Measurements from ENCODE around the gene MED8. TPM values are rescaled to one million over a fixed set of nuclear protein-coding genes. Genes with fewer than 3 reads are reported as not detected.

The MED8 gene
- total RNA-seq, 1 experiment from 2014 or later = 36.0 TPM

DNA sequence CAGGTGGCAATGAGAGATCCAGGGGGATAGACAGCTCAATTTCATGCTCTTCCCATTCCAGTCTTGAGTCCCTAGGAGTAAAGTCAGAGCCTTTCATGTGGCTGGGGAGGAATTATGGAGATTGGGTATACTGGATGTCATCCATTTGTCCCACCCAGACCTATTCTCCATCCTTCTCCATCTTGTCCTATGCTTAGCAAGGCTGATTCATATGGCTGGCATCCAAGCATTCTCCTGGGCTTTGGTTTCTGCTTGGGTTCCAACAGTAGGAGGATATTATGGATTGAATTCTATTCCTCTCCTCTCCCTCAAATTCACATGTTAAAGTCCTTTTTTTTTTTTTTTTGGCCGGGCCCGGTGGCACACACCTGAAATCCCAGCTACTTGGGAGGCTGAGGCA is 34.7 kb downstream of the MED8 start:
- ChIA-PET POLR2A (no interaction called here), CTCF (no interaction called here), RAD21 (ENCODE audit: low non-redundant PET in 1 of 2, low total read pairs in 2 of 2, uncharacterized antibody in 2 of 2, unreplicated experiment in 2 of 2) (no interaction called here)
- BruUV-seq (replicated peaks) = no TSS peak
- no peak overlapping the region for H2AFZ ChIP-seq (ENCODE audit: low read depth, low read length, poor library complexity, severe bottlenecking)
- no peak overlapping the region for H3K4me2 ChIP-seq (ENCODE audit: low read length)
- H4K20me1 ChIP-seq (ENCODE audit: insufficient read depth) = no peaks in the 10 kb centered on the region
- H3K27ac ChIP-seq (ENCODE audit: low read depth, low read length) = no peak overlapping the region
- no peak overlapping the region for H3K4me3 ChIP-seq (replicated peaks in 1 of 2; ENCODE audit: low read depth in 1 of 2, low read length in 2 of 2)
- TF ChIP-seq ZNF274 (IDR thresholded peaks at IDR 0.05; ENCODE audit: low read depth, low read length) = no peak
- no peak for TF ChIP-seq EZH2 (IDR thresholded peaks at IDR 0.05)
- TF ChIP-seq, protein P1, sequence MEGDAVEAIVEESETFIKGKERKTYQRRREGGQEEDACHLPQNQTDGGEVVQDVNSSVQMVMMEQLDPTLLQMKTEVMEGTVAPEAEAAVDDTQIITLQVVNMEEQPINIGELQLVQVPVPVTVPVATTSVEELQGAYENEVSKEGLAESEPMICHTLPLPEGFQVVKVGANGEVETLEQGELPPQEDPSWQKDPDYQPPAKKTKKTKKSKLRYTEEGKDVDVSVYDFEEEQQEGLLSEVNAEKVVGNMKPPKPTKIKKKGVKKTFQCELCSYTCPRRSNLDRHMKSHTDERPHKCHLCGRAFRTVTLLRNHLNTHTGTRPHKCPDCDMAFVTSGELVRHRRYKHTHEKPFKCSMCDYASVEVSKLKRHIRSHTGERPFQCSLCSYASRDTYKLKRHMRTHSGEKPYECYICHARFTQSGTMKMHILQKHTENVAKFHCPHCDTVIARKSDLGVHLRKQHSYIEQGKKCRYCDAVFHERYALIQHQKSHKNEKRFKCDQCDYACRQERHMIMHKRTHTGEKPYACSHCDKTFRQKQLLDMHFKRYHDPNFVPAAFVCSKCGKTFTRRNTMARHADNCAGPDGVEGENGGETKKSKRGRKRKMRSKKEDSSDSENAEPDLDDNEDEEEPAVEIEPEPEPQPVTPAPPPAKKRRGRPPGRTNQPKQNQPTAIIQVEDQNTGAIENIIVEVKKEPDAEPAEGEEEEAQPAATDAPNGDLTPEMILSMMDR (IDR thresholded peaks at IDR 0.05 in 2 of 3, conservative IDR thresholded peaks at IDR 0.05 in 1 of 3; ENCODE audit: borderline replicate concordance in 1 of 3, insufficient read depth in 1 of 3, low read depth in 2 of 3, low read length in 2 of 3) = no peak
- TF ChIP-seq FOSL1 (IDR thresholded peaks at IDR 0.05; ENCODE audit: low read depth) = no peak
- no peak for TF ChIP-seq SRF (IDR thresholded peaks at IDR 0.05; ENCODE audit: low read depth)
- TF ChIP-seq, protein P2, sequence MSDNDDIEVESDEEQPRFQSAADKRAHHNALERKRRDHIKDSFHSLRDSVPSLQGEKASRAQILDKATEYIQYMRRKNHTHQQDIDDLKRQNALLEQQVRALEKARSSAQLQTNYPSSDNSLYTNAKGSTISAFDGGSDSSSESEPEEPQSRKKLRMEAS (IDR thresholded peaks at IDR 0.05) = no peak
- TF ChIP-seq RAD21 (IDR thresholded peaks at IDR 0.05; ENCODE audit: low read depth) = no peak
- no peak for TF ChIP-seq CBX3 (IDR thresholded peaks at IDR 0.05; ENCODE audit: low read depth)
- no peak for TF ChIP-seq CEBPB (IDR thresholded peaks at IDR 0.05; ENCODE audit: low read depth)
- TF ChIP-seq SIN3A (IDR thresholded peaks at IDR 0.05; ENCODE audit: low read depth) = no peak
- TF ChIP-seq EGR1 (IDR thresholded peaks at IDR 0.05; ENCODE audit: low read depth) = no peak
- no peak for TF ChIP-seq ELF1 (IDR thresholded peaks at IDR 0.05; ENCODE audit: borderline replicate concordance, low read depth)
- TF ChIP-seq ZFX (IDR thresholded peaks at IDR 0.05) = no peak
- TF ChIP-seq JUND (IDR thresholded peaks at IDR 0.05) = no peak
- no peak overlapping the region for H3K9ac ChIP-seq (ENCODE audit: low read length)
- DNase-seq (ENCODE audit: low read depth, low spot score) (no peak), ATAC-seq (no peak)
- H3K4me1 ChIP-seq (ENCODE audit: control insufficient read depth in 1 of 2, insufficient read depth in 2 of 2, low read length in 2 of 2) = peaks cover 9 to 20% of the 10 kb centered on the region in 2 experiments
- peaks cover 0 to 6% of the 10 kb centered on the region in 2 experiments; a peak in 1 of 4 replicates for H3K36me3 ChIP-seq (ENCODE audit: control insufficient read depth in 1 of 2, insufficient read depth in 2 of 2, low read length in 2 of 2)
- H3K27me3 ChIP-seq (ENCODE audit: insufficient read depth, low read length) = no peaks in the 10 kb centered on the region
- H3K9me3 ChIP-seq (ENCODE audit: control insufficient read depth in 1 of 2, insufficient read depth in 1 of 2, low read depth in 1 of 2, low read length in 2 of 2) = no peaks in the 10 kb centered on the region
- H3K9me2 ChIP-seq (ENCODE audit: insufficient read depth) = no peaks in the 10 kb centered on the region
- peaks cover 12% of the 10 kb centered on the region for H3K79me2 ChIP-seq (ENCODE audit: insufficient read depth, low read length)
- intact Hi-C loops (cut with micrococcal nuclease) = no loop called here

All from HCT116 (cell line).